Measurements from ENCODE around the gene C2CD5.

The C2CD5 gene

DNA sequence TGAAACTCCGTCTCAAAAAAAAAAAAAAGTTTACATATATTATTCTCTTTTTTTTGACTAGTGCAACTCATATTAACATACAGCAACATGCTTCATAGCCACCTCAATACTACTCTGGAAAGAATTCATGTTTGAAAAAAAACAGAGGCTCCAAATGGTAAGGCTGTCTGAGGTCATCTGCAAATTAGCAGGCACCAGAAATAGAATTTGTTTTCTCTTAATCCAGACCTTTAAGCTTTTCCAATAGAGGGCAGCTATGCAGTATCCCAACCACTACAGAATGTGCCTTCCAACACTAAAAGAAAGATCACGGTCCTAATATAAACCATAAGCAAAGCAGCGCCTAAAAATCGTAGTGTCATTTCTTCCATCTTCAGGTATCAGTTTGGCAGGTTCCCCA, 12.0 kb downstream of the C2CD5 start:
- Histone ChIP-seq H3K27ac (ENCODE audit: low read depth, low read length) (no peak overlapping the region), H3K27me3 (ENCODE audit: low read length) (no peaks in the 10 kb centered on the region), H3K9ac (ENCODE audit: low read length) (no peak overlapping the region), H2AFZ (ENCODE audit: low read depth, low read length, severe bottlenecking) (no peak overlapping the region), H3K4me2 (ENCODE audit: low read depth, low read length, poor library complexity, severe bottlenecking) (no peak overlapping the region), H3K4me3 (ENCODE audit: insufficient read depth, low read length, poor library complexity, severe bottlenecking) (no peak overlapping the region), H3F3A (ENCODE audit: insufficient read depth) (no peaks in the 10 kb centered on the region; the same call in 1 of the 2 replicates), H4K20me1 (ENCODE audit: low read depth, low read length) (peaks cover 3% of the 10 kb centered on the region; the same call in 1 of the 2 replicates), H3K79me2 (ENCODE audit: insufficient read depth, low read length) (0 out of 2 replicates have a peak, but pooled peaks cover 3% of the 10 kb centered on the region), H3K36me3 (ENCODE audit: low read length) (peaks cover 23% of the 10 kb centered on the region), H3K9me2 (replicated peaks; ENCODE audit: insufficient read depth, low read length) (no peaks in the 10 kb centered on the region), H3K9me3 (ENCODE audit: insufficient read depth, low read length) (peaks cover 8% of the 10 kb centered on the region; the same call in 1 of the 2 replicates)
- TF ChIP-seq, protein P1, sequence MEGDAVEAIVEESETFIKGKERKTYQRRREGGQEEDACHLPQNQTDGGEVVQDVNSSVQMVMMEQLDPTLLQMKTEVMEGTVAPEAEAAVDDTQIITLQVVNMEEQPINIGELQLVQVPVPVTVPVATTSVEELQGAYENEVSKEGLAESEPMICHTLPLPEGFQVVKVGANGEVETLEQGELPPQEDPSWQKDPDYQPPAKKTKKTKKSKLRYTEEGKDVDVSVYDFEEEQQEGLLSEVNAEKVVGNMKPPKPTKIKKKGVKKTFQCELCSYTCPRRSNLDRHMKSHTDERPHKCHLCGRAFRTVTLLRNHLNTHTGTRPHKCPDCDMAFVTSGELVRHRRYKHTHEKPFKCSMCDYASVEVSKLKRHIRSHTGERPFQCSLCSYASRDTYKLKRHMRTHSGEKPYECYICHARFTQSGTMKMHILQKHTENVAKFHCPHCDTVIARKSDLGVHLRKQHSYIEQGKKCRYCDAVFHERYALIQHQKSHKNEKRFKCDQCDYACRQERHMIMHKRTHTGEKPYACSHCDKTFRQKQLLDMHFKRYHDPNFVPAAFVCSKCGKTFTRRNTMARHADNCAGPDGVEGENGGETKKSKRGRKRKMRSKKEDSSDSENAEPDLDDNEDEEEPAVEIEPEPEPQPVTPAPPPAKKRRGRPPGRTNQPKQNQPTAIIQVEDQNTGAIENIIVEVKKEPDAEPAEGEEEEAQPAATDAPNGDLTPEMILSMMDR (IDR thresholded peaks at IDR 0.05; ENCODE audit: insufficient read depth, low read length, poor library complexity, severe bottlenecking), result no peak
- TF ChIP-seq EZH2phosphoT487 (conservative IDR thresholded peaks at IDR 0.05; ENCODE audit: low read length), result no peak

DNA sequence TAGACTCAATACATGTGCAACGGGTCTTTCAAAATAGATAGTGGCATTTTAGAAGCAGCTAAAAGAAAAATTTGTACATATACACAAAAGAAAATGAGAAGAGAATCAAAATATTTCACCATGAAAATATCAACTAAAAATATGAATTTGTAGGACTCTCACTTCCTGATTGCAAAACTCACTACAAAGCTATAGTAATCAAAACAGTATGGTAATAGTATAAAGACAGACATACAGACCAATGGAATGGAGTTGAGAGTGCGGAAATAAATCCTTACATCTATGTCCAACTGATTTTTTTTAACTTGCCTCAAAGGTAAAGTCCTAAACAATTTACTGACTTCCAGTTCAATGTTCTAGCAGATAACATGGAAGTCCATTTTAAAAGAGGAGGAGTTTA, 13.1 kb downstream of the C2CD5 start:
- Histone ChIP-seq H3K4me2 (ENCODE audit: low read depth, low read length, poor library complexity, severe bottlenecking) (no peak overlapping the region), H2AFZ (ENCODE audit: low read depth, low read length, severe bottlenecking) (no peak overlapping the region), H4K20me1 (ENCODE audit: low read depth, low read length) (peaks cover 3% of the 10 kb centered on the region; the same call in 1 of the 2 replicates), H3K79me2 (ENCODE audit: insufficient read depth, low read length) (no peaks in the 10 kb centered on the region), H3K9me2 (replicated peaks; ENCODE audit: insufficient read depth, low read length) (no peaks in the 10 kb centered on the region), H3K9ac (ENCODE audit: low read length) (no peak overlapping the region), H3K27me3 (ENCODE audit: low read length) (no peaks in the 10 kb centered on the region), H3F3A (ENCODE audit: insufficient read depth) (no peaks in the 10 kb centered on the region; the same call in 1 of the 2 replicates), H3K4me3 (ENCODE audit: insufficient read depth, low read length, poor library complexity, severe bottlenecking) (no peak overlapping the region), H3K9me3 (ENCODE audit: insufficient read depth, low read length) (peaks cover 8% of the 10 kb centered on the region; the same call in 1 of the 2 replicates), H3K36me3 (ENCODE audit: low read length) (peaks cover 23% of the 10 kb centered on the region), H3K27ac (ENCODE audit: low read depth, low read length) (no peak overlapping the region)
- TF ChIP-seq, protein P1 (IDR thresholded peaks at IDR 0.05; ENCODE audit: insufficient read depth, low read length, poor library complexity, severe bottlenecking), result no peak
- no peak for TF ChIP-seq EZH2phosphoT487 (conservative IDR thresholded peaks at IDR 0.05; ENCODE audit: low read length)

DNA sequence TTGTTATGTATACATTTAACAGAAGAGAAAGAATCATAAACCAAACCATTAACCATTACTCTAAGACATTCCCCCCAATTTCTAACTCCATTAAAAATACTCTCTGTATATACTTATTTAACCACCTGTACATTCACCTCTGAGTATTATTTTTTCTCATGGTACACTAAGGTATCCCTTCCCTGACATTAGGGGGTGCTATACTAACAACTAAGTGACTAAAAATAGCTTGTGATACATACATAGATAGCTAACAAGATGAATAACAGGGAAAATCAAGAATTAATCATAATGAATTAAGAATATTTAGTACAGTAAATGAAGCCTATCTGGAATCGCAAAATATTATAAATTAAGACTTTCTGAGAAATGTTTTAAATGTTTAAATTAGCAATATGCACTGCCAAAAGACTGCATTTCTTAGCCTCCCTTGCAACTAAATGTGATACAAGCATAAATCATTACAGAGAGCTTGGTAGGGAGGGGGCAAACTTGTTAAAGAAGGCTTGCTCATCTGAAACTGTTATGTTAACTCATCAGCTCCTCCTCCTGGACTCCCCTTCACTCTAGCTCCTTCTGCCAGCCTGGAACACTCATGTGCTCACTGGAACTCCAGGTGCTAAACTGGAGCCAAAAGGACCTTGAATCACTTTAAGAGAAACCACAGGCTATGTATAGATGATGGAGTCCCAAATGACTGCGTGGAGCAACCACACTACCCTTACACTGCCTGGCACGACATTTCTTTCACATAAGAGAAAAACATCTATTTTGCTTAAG, 14.9 kb downstream of the C2CD5 start:
- Histone ChIP-seq H3K27me3 (ENCODE audit: low read length) (no peaks in the 10 kb centered on the region), H3K27ac (ENCODE audit: low read depth, low read length) (no peak overlapping the region), H3K4me2 (ENCODE audit: low read depth, low read length, poor library complexity, severe bottlenecking) (no peak overlapping the region), H3K4me3 (ENCODE audit: insufficient read depth, low read length, poor library complexity, severe bottlenecking) (no peak overlapping the region), H3K79me2 (ENCODE audit: insufficient read depth, low read length) (no peaks in the 10 kb centered on the region), H3K9ac (ENCODE audit: low read length) (no peak overlapping the region), H3K9me3 (ENCODE audit: insufficient read depth, low read length) (peaks cover 8% of the 10 kb centered on the region; the same call in 1 of the 2 replicates), H3F3A (ENCODE audit: insufficient read depth) (no peaks in the 10 kb centered on the region; the same call in 1 of the 2 replicates), H3K9me2 (replicated peaks; ENCODE audit: insufficient read depth, low read length) (no peaks in the 10 kb centered on the region), H3K36me3 (ENCODE audit: low read length) (peaks cover 27% of the 10 kb centered on the region), H2AFZ (ENCODE audit: low read depth, low read length, severe bottlenecking) (no peak overlapping the region), H4K20me1 (ENCODE audit: low read depth, low read length) (peaks cover 3% of the 10 kb centered on the region; the same call in 1 of the 2 replicates)
- TF ChIP-seq, protein P1 (IDR thresholded peaks at IDR 0.05; ENCODE audit: insufficient read depth, low read length, poor library complexity, severe bottlenecking), result peak; percentile 40
- TF ChIP-seq EZH2phosphoT487 (conservative IDR thresholded peaks at IDR 0.05; ENCODE audit: low read length), result no peak

Data from SU-DHL-6 (cell line).